Esophagus muscularis mucosa (tissue), 4 donors: ENCODE measurements around the gene ENO1.
"Not testable (repeated sequence)": the region's sequence is repeated elsewhere in the genome, so short reads cannot be mapped to it uniquely, and the experiment has no call there.

Experiments used
- CTCF ChIP-seq, 3 experiments: fragments of 200-600 bp in 2 of 3; fragments of 450-650 bp in 1 of 3; sonication (generic) in 2 of 3; IDR thresholded peaks; one replicate each; pipeline ENCODE4 v1.5.1; 2017 to 2019; ENCODE audit warnings: antibody characterized with exemption in 3 of 3, mild to moderate bottlenecking in 2 of 3, moderate library complexity in 1 of 3
- EP300 ChIP-seq: sonication (generic); formaldehyde crosslinking; IDR thresholded peaks from one replicate; pipeline ENCODE4 v1.6.1; 2017; ENCODE audit warnings: antibody characterized with exemption
- POLR2A ChIP-seq: fragments of 450-650 bp; IDR thresholded peaks from one replicate; pipeline ENCODE4 v1.6.1; 2017; ENCODE audit warnings: antibody characterized with exemption, moderate library complexity, mild to moderate bottlenecking, low read depth
- POLR2AphosphoS5 ChIP-seq, 2 donors: sonication (generic); formaldehyde crosslinking; IDR thresholded peaks; one replicate each; pipeline ENCODE4 v1.6.1; 2017; ENCODE audit warnings: antibody characterized with exemption in 2 of 2

DNA sequence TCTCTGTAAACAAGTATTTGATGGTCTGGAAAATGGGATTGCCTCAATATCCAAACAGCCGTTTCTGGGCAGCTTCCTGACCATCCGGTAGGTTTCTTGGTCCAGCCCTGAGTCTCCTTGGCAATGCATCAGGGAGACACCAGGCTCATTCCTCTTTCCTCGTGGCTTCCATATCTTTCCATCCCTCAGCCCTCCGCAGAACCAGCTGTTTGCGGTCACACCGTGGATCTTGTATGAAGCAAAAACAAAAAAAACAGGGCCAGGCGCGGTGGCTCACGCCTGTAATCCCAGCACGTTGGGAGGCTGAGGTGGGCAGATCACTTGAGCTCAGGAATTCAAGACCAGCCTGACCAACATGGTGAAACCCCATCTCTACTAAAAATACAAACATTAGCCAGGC is 39.0 kb upstream of the ENO1 start:
- TF ChIP-seq CTCF (IDR thresholded peaks at IDR 0.05); EP300; POLR2A; POLR2AphosphoS5 (IDR thresholded peaks at IDR 0.05): not testable (repeated sequence)
